Measurements from ENCODE around the gene ADCY4. TPM values are rescaled to one million over a fixed set of nuclear protein-coding genes. Genes with fewer than 3 reads are reported as not detected.

Gene ADCY4
- total and polyA plus RNA-seq, 2 of the 8 experiments (the other 6 are each of a cell fraction or from before 2014, with no cell fraction given), result 0.27 to 0.35 TPM

GRCh38 chr14:24270537-24271133 is 64.2 kb downstream of the ADCY4 start (continued):
- TF ChIP-seq SIN3A (conservative IDR thresholded peaks at IDR 0.05 in 1 of 2, IDR thresholded peaks at IDR 0.05 in 1 of 2; ENCODE audit: low read depth in 1 of 2, low read length in 2 of 2), result no peak
- peak in 1 of 2 experiments; percentile 56; a peak in 1 of 4 replicates for TF ChIP-seq HDAC2 (IDR thresholded peaks at IDR 0.05; ENCODE audit: borderline replicate concordance in 1 of 2, low read depth in 2 of 2, low read length in 2 of 2)
- no peak for TF ChIP-seq EGR1 (IDR thresholded peaks at IDR 0.05; ENCODE audit: borderline replicate concordance, low read depth, low read length)
